Upper lobe of left lung (tissue), 4 donors: Measurements from ENCODE around the gene S100A4.

Experiments used
- CTCF ChIP-seq, 6 experiments: fragments of 450-650 bp in 4 of 6; fragments of 200-600 bp in 2 of 6; sonication (generic) in 2 of 6; IDR thresholded peaks; one replicate each; pipeline ENCODE4 v1.5.1; 2016 to 2019; ENCODE audit warnings: antibody characterized with exemption in 6 of 6
- EP300 ChIP-seq, 4 donors: sonication (generic); formaldehyde crosslinking; IDR thresholded peaks; one replicate each; pipeline ENCODE4 v1.5.1; 2017; ENCODE audit warnings: antibody characterized with exemption in 4 of 4, control low read depth in 2 of 4
- POLR2A ChIP-seq, 4 donors: fragments of 450-650 bp; IDR thresholded peaks; one replicate each; pipeline ENCODE4 v1.5.1; 2016 to 2017; ENCODE audit warnings: antibody characterized with exemption in 4 of 4, mild to moderate bottlenecking in 2 of 4
- POLR2AphosphoS5 ChIP-seq, 2 donors: sonication (generic); formaldehyde crosslinking; IDR thresholded peaks; one replicate each; pipeline ENCODE4 v1.5.1; 2017; ENCODE audit warnings: antibody characterized with exemption in 2 of 2

GRCh38 chr1:153572569-153573015 lies 27.0 kb upstream of the S100A4 start:
- peak; percentile 74 to 90 (median 78) for TF ChIP-seq CTCF (IDR thresholded peaks at IDR 0.05)
- no peak for TF ChIP-seq POLR2A (IDR thresholded peaks at IDR 0.05)
- peak; percentile 56 to 81 for TF ChIP-seq POLR2AphosphoS5 (IDR thresholded peaks at IDR 0.05)
- no peak for TF ChIP-seq EP300 (IDR thresholded peaks at IDR 0.05)
